ENCODE measurements around the gene PFKM.
"Not testable (repeated sequence)": the region's sequence is repeated elsewhere in the genome, so short reads cannot be mapped to it uniquely, and the experiment has no call there.

Gene PFKM

DNA sequence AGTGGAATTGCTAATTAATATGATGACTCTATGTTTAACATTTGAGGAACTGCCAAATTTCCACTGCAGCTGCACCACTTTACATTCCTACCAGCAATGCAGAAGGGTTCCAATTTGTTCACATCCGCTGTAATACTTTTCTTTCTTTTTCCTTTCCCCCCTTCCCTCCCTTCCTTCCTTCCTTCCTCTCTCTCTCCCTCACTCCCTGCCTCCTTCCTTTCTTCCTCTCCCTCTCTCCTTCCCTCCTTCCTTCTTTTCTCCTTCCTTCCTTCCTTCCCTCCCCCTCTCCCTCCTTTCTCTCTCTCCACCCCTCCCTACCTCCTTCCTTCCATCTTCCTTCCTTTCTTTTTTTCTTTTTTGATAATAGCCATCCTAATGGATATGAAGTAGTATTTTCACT is 3.2 kb upstream of the PFKM start:
- no peak for DNase-seq

DNA sequence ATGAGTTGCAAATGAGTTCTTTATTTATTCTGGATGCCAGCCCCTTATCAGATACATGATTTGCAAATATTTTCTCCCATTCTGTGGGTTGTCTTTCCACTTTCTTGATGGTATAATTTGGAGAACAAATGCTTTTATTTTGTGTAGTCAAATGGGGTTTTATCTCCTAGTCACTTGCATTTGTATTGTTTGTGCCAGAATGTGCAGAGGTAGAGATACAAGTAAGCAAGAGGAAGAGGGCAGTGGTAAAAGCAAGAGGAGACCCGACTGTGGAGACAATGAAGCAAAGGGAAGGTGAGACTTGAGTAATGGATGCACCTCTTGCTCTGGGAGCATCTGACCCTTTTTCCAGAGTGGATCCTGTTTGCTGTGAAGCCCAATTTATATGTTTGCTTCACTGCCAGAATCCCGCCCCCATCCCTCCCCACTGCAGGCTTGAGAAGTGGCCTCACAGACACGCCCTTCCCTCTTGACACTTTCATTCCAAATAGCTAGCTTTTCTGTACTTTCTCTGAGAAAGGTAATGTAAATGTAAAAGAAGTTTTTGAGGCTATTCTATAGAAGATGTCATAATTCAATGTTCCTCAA is 786 bp upstream of the PFKM start:
- DNase-seq, result peak; percentile 65

GRCh38 chr12:48119834-48120195 is 651 bp downstream of the PFKM start:
- DNase-seq, result no peak

DNA sequence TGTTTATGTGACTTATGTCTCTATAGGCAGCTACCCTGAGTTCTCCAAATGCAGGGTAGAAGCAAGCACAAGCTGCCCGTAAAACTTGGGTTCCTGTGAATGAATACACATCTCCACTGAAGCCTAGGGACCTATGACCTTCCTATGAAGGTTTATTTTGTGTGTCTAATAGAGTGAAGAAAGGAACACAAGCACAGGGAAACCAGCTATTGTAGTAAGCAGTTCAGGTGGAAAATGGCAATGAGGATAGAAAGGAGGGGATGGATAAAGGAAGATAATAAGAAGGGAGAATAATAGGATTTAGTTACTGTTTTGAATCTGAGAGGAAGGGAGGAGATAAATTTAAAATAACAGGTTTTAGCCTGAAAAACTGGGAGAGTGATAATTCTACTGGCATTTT is 2.4 kb downstream of the PFKM start:
- DNase-seq, result no peak

GRCh38 chr12:48122065-48122834 is 3.1 kb downstream of the PFKM start:
- peak; percentile 21 for DNase-seq

DNA sequence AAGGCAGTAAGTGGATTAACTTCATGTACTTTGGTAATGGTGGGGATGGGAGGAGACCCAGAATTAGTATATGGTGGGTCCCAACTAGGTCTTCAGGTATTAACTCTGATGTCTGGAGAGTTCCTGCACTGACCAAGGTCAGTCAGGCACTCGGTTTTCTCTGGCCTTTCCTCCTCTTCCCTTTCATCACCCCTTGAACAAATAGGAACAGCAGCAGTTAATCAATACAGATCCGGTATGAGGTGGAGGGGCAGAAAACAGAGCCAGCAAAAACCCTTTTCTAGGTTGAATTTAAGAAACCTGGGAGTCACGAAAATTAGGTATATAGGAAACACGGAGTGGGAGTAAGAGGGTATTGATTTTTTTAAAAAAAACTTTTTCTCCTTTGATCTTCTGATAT is 4.0 kb downstream of the PFKM start:
- no peak for DNase-seq

DNA sequence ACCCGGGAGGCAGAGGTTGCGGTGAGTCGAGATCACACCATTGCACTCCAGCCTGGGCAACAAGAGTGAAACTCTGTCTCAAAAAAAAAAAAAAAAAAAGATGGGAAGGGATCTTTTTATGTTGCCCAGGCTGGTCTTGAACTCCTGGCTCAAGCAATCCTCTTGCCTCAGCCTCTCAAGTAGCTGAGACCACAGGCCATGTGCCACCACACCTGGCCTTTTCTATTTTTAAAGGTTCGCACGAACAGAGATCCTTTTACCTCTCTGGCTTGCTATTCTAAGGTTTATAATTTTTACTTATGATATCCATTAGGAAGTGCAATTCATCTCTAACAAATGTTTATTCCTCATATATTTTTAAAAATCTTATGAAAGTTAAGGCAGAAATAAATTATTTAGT is 6.4 kb downstream of the PFKM start:
- not testable (repeated sequence) for DNase-seq

- no peak for DNase-seq
Observed at GRCh38 chr12:48125985-48126384, 6.8 kb downstream of the PFKM start.

GRCh38 chr12:48126953-48127630 is 7.9 kb downstream of the PFKM start:
- DNase-seq, result no peak

DNA sequence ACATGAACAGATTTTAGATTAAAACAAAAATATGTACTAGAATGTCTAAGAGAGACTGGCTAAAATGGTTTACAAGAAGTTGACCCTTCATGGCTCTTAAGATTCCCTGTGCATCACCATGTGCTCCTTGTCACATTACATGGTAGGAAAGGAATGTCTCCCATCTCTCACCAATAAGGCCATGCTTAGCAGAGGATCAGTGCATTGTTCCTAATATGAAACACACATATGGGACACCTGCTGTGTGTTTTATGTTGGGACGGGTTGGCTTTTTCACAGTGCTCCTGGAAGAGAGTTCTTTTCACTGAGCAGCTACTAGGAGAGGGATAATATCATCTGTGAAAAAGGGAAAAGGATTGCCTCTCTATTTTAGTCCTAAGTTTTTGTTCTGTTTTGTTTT is 9.6 kb downstream of the PFKM start:
- DNase-seq, result no peak

DNA sequence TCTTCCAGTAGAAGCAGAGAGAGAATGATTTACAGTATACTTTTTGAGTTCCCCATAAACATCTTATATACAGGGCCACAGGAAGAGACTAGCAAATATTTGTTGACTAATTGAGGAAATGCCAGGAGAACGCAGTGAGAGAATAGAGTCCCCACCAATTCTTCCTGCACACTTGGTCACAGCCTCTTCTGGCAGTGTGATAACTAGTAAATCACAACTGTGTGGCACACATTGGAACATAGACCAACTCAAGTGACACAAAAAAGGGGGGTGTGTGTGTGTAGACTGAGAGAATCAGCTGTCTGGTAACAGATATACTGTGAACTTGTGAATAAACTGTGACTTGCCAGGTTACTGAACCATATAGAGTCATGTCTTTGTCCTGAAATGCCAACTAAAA is 10.2 kb downstream of the PFKM start:
- no peak for DNase-seq

DNA sequence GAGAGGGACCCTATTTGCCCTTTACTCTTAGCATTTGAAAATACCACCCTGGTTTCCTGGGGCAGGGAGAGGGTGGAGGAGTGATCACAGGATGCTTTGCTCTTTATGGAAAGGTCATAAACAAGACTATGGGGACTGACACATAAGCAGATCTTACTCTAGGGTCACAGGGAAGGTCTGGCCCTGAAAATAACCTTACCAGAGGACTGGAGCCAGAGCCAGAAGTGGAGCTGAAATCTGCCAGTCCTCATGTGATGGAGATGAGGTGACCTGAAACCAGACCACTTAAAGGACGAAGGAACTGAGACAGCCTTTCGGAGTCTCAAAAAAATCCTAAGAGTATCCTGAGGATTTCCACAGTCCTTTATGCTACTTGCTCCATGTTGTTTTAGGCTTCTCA is 12.4 kb downstream of the PFKM start:
- DNase-seq, result no peak

GRCh38 chr12:48132826-48133225 is 13.7 kb downstream of the PFKM start:
- DNase-seq, result no peak

DNA sequence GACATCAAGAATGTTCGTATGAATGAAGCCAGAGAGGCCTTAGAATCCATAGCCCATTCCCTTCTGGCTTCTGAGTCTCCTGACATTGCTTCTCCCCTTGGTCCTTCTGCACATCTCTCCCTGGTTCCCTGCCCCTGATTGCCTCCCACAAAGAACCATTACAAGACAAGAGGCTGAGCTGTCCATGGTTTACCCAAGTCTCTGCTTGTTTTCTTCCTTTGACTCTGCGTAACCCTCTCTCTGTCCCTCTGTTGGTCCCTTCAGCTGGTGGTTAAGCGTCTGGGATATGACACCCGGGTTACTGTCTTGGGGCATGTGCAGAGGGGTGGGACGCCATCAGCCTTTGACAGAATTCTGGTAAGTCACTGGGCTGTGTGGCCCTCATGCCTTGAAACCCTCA is 15.9 kb downstream of the PFKM start:
- DNase-seq, result no peak

DNA sequence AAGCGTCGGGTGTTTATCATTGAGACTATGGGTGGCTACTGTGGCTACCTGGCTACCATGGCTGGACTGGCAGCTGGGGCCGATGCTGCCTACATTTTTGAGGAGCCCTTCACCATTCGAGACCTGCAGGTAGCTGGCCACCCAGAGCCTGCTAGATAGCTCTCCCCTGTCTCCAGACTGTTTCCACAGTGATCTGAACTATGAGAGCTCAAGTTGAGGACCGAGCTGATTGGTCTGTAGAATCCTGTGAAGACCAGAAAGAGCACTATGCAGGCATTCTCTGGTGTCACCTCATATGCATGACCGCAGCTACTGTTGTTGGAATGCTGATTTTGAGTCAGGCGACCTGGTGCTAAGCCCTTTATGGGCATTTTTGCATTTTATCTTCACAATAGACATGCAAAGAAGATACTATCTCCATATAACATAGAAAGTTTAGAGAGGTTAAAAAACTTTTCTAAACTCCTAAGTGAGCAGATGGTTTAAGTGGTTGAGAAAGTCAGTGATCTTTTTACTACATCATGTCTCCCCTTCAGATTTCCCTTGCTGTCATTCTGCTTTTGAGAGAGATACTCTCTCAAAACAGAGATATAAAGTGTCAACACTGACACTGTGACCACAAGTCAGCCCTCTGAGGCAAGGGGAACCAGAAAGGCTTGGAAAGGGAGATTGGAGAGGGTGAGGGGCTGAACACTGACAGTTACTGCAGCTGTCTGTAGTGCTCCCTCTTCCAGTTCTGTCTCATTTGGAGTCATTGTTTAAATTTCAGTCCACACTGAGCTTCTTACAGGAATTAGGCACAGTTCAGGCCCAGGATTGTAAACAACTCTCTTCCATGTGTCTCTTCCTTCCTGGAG is 23.9 kb downstream of the PFKM start:
- peak; percentile 19 for DNase-seq

- no peak for DNase-seq
Observed at GRCh38 chr12:48143898-48144297, 24.7 kb downstream of the PFKM start.

DNA sequence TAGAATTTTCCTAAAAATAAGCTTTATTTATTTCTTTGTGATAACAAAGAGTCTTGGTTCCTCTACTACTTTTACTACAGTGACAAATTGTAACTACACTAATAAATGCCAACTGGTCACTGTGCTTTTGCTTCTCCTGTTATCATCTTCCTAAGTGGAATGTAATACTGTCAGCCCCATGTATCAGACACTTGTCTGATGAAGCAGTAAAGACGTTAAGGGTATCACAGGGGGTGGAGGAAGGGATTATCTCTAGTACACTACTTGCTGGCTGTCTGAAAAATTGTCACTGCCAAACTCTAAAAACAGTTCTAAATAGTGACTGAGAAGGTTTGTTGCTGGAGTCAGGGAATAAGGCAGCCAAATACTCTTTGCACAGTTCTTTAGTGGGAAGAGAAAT is 26.8 kb downstream of the PFKM start:
- DNase-seq, result no peak

GRCh38 chr12:48151103-48151771 is 32.1 kb downstream of the PFKM start:
- DNase-seq, result no peak

GRCh38 chr12:48155786-48156185 is 36.6 kb downstream of the PFKM start:
- DNase-seq, result not testable (repeated sequence)

- DNase-seq, result no peak
Observed at GRCh38 chr12:48156652-48157017, 37.5 kb downstream of the PFKM start.

GRCh38 chr12:48157018-48157888 is 38.1 kb downstream of the PFKM start, which contains the start of gene ASB8:
Gene ASB8 (minus strand): TSS chr12:48157515. CDS start chr12:48153496, 4,019 bp downstream.
- peak; percentile 99 for DNase-seq

GRCh38 chr12:48157889-48158370 is 38.8 kb downstream of the PFKM start:
- no peak for DNase-seq
